ENCODE data around the gene EIF4E2.

DNA sequence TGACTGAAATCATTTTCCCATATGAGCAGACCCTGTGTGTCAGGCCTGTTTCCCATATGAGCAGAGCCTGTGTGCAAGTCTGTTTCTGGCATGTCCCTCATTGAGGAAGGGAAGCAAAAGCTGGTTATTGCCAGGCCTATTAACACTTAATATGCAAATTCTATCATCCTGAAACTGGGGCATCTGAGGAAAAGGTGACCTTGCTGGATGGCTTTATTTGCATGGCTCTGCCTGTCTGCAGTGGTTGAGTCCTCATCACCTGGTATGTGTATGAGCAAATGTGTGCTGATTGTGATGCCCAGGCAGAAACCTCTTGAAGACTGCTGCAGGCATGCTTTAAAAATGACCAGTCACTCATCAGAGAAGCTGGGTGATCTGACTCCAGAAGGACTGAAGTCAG is 31.2 kb downstream of the EIF4E2 start:
- TF ChIP-seq, protein P1, sequence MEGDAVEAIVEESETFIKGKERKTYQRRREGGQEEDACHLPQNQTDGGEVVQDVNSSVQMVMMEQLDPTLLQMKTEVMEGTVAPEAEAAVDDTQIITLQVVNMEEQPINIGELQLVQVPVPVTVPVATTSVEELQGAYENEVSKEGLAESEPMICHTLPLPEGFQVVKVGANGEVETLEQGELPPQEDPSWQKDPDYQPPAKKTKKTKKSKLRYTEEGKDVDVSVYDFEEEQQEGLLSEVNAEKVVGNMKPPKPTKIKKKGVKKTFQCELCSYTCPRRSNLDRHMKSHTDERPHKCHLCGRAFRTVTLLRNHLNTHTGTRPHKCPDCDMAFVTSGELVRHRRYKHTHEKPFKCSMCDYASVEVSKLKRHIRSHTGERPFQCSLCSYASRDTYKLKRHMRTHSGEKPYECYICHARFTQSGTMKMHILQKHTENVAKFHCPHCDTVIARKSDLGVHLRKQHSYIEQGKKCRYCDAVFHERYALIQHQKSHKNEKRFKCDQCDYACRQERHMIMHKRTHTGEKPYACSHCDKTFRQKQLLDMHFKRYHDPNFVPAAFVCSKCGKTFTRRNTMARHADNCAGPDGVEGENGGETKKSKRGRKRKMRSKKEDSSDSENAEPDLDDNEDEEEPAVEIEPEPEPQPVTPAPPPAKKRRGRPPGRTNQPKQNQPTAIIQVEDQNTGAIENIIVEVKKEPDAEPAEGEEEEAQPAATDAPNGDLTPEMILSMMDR (IDR thresholded peaks at IDR 0.05) = no peak
- no peak for TF ChIP-seq POLR2A (IDR thresholded peaks at IDR 0.05)
- TF ChIP-seq POLR2AphosphoS5 (IDR thresholded peaks at IDR 0.05) = no peak

Measured in prostate gland (tissue), 2 donors.